ENCODE results near the gene C1orf185. TPM values are rescaled to one million over a fixed set of nuclear protein-coding genes. Genes with fewer than 3 reads are reported as not detected.

C1orf185 gene
- total RNA-seq (ENCODE audit: unreplicated experiment), result not detected
- long read RNA-seq, result 0 reads

GRCh38 chr1:51101976-51102375 lies at the start of gene C1orf185:
Gene C1orf185, plus strand, starts transcription at chr1:51102228. Its CDS starts 6 bp downstream, at chr1:51102234.
- H3K36me3 Mint-ChIP-seq (ENCODE audit: low read depth, unreplicated experiment), result no peaks in the 10 kb centered on the region
- TF ChIP-seq CTCF (IDR thresholded peaks at IDR 0.05; ENCODE audit: unreplicated experiment), result no peak
- no peak for DNase-seq (ENCODE audit: low spot score)
- no peak within 1 kb of the TSS for H3K27ac Mint-ChIP-seq (ENCODE audit: unreplicated experiment)
- H3K4me3 Mint-ChIP-seq (ENCODE audit: unreplicated experiment), result no peak within 1 kb of the TSS
- H3K4me1 Mint-ChIP-seq (ENCODE audit: unreplicated experiment), result no peaks in the 10 kb centered on the region
- no peaks in the 10 kb centered on the region for H3K27me3 Mint-ChIP-seq (ENCODE audit: unreplicated experiment)
- no peaks in the 10 kb centered on the region for H3K9me3 Mint-ChIP-seq (ENCODE audit: unreplicated experiment)

- Mint-ChIP-seq H3K4me3 (ENCODE audit: unreplicated experiment) (no peak overlapping the region), H3K9me3 (ENCODE audit: unreplicated experiment) (peaks cover 5% of the 10 kb centered on the region), H3K4me1 (ENCODE audit: unreplicated experiment) (no peaks in the 10 kb centered on the region), H3K27me3 (ENCODE audit: unreplicated experiment) (peaks cover 3% of the 10 kb centered on the region), H3K27ac (ENCODE audit: unreplicated experiment) (peak overlapping the region; percentile 68), H3K36me3 (ENCODE audit: low read depth, unreplicated experiment) (peaks cover 4% of the 10 kb centered on the region)
- no peak for TF ChIP-seq CTCF (IDR thresholded peaks at IDR 0.05; ENCODE audit: unreplicated experiment)
- DNase-seq (ENCODE audit: low spot score), result no peak
Measured at GRCh38 chr1:51058858-51059257, 43.2 kb upstream of the C1orf185 start.

GRCh38 chr1:51061231-51061918 lies 40.7 kb upstream of the C1orf185 start:
- TF ChIP-seq CTCF (IDR thresholded peaks at IDR 0.05; ENCODE audit: unreplicated experiment), result no peak
- peaks cover 3% of the 10 kb centered on the region for H3K27me3 Mint-ChIP-seq (ENCODE audit: unreplicated experiment)
- no peak for DNase-seq (ENCODE audit: low spot score)
- no peak overlapping the region for H3K4me3 Mint-ChIP-seq (ENCODE audit: unreplicated experiment)
- no peaks in the 10 kb centered on the region for H3K4me1 Mint-ChIP-seq (ENCODE audit: unreplicated experiment)
- no peak overlapping the region for H3K27ac Mint-ChIP-seq (ENCODE audit: unreplicated experiment)
- H3K36me3 Mint-ChIP-seq (ENCODE audit: low read depth, unreplicated experiment), result peaks cover 4% of the 10 kb centered on the region
- H3K9me3 Mint-ChIP-seq (ENCODE audit: unreplicated experiment), result peaks cover 5% of the 10 kb centered on the region

- Mint-ChIP-seq H3K4me3 (ENCODE audit: unreplicated experiment) (no peak overlapping the region), H3K27ac (ENCODE audit: unreplicated experiment) (no peak overlapping the region), H3K27me3 (ENCODE audit: unreplicated experiment) (peaks cover 3% of the 10 kb centered on the region), H3K4me1 (ENCODE audit: unreplicated experiment) (no peaks in the 10 kb centered on the region), H3K9me3 (ENCODE audit: unreplicated experiment) (peaks cover 5% of the 10 kb centered on the region), H3K36me3 (ENCODE audit: low read depth, unreplicated experiment) (peaks cover 4% of the 10 kb centered on the region)
- no peak for DNase-seq (ENCODE audit: low spot score)
- TF ChIP-seq CTCF (IDR thresholded peaks at IDR 0.05; ENCODE audit: unreplicated experiment), result no peak
Measured at GRCh38 chr1:51063121-51063520, 38.9 kb upstream of the C1orf185 start.

GRCh38 chr1:51070011-51070410 lies 32.0 kb upstream of the C1orf185 start:
- no peak for DNase-seq (ENCODE audit: low spot score)
- no peaks in the 10 kb centered on the region for H3K9me3 Mint-ChIP-seq (ENCODE audit: unreplicated experiment)
- H3K4me3 Mint-ChIP-seq (ENCODE audit: unreplicated experiment), result no peak overlapping the region
- peaks cover 3% of the 10 kb centered on the region for H3K27me3 Mint-ChIP-seq (ENCODE audit: unreplicated experiment)
- no peak for TF ChIP-seq CTCF (IDR thresholded peaks at IDR 0.05; ENCODE audit: unreplicated experiment)
- no peak overlapping the region for H3K27ac Mint-ChIP-seq (ENCODE audit: unreplicated experiment)
- no peaks in the 10 kb centered on the region for H3K36me3 Mint-ChIP-seq (ENCODE audit: low read depth, unreplicated experiment)
- no peaks in the 10 kb centered on the region for H3K4me1 Mint-ChIP-seq (ENCODE audit: unreplicated experiment)
